Measurements from ENCODE around the gene NFIA. TPM values are rescaled to one million over a fixed set of nuclear protein-coding genes. Genes with fewer than 3 reads are reported as not detected.

NFIA gene
- total RNA-seq, 1 donor from 2014 or later: 16.2 TPM

GRCh38 chr1:61269602-61270001, 187.2 kb downstream of the NFIA start:
- DNase-seq (ENCODE audit: low spot score): no peak
- Mint-ChIP-seq H3K27me3 (ENCODE audit: unreplicated experiment) (peaks cover 1% of the 10 kb centered on the region), H3K36me3 (ENCODE audit: low read depth, unreplicated experiment) (no peaks in the 10 kb centered on the region), H3K9me3 (ENCODE audit: unreplicated experiment) (no peaks in the 10 kb centered on the region), H3K4me1 (ENCODE audit: unreplicated experiment) (peaks cover 31% of the 10 kb centered on the region), H3K4me3 (ENCODE audit: unreplicated experiment) (no peak overlapping the region), H3K27ac (ENCODE audit: unreplicated experiment) (peak overlapping the region; percentile 65)
- no peak for TF ChIP-seq CTCF (IDR thresholded peaks at IDR 0.05; ENCODE audit: unreplicated experiment)

GRCh38 chr1:61270107-61270506, 187.7 kb downstream of the NFIA start:
- Mint-ChIP-seq H3K9me3 (ENCODE audit: unreplicated experiment) (no peaks in the 10 kb centered on the region), H3K4me3 (ENCODE audit: unreplicated experiment) (no peak overlapping the region), H3K36me3 (ENCODE audit: low read depth, unreplicated experiment) (no peaks in the 10 kb centered on the region), H3K4me1 (ENCODE audit: unreplicated experiment) (peaks cover 31% of the 10 kb centered on the region), H3K27ac (ENCODE audit: unreplicated experiment) (peak overlapping the region; percentile 48), H3K27me3 (ENCODE audit: unreplicated experiment) (peaks cover 1% of the 10 kb centered on the region)
- no peak for DNase-seq (ENCODE audit: low spot score)
- no peak for TF ChIP-seq CTCF (IDR thresholded peaks at IDR 0.05; ENCODE audit: unreplicated experiment)

- H3K27me3 Mint-ChIP-seq (ENCODE audit: unreplicated experiment): peaks cover 1% of the 10 kb centered on the region
- no peak for DNase-seq (ENCODE audit: low spot score)
- no peaks in the 10 kb centered on the region for H3K36me3 Mint-ChIP-seq (ENCODE audit: low read depth, unreplicated experiment)
- H3K27ac Mint-ChIP-seq (ENCODE audit: unreplicated experiment): no peak overlapping the region
- no peak overlapping the region for H3K4me3 Mint-ChIP-seq (ENCODE audit: unreplicated experiment)
- H3K9me3 Mint-ChIP-seq (ENCODE audit: unreplicated experiment): no peaks in the 10 kb centered on the region
- peaks cover 31% of the 10 kb centered on the region for H3K4me1 Mint-ChIP-seq (ENCODE audit: unreplicated experiment)
- no peak for TF ChIP-seq CTCF (IDR thresholded peaks at IDR 0.05; ENCODE audit: unreplicated experiment)
Measured at GRCh38 chr1:61270761-61271411, 188.5 kb downstream of the NFIA start.

GRCh38 chr1:61271412-61271789, 189.0 kb downstream of the NFIA start:
- peaks cover 1% of the 10 kb centered on the region for H3K27me3 Mint-ChIP-seq (ENCODE audit: unreplicated experiment)
- no peak for TF ChIP-seq CTCF (IDR thresholded peaks at IDR 0.05; ENCODE audit: unreplicated experiment)
- H3K4me3 Mint-ChIP-seq (ENCODE audit: unreplicated experiment): no peak overlapping the region
- peaks cover 31% of the 10 kb centered on the region for H3K4me1 Mint-ChIP-seq (ENCODE audit: unreplicated experiment)
- H3K27ac Mint-ChIP-seq (ENCODE audit: unreplicated experiment): no peak overlapping the region
- H3K36me3 Mint-ChIP-seq (ENCODE audit: low read depth, unreplicated experiment): no peaks in the 10 kb centered on the region
- DNase-seq (ENCODE audit: low spot score): no peak
- no peaks in the 10 kb centered on the region for H3K9me3 Mint-ChIP-seq (ENCODE audit: unreplicated experiment)

- no peak overlapping the region for H3K4me3 Mint-ChIP-seq (ENCODE audit: unreplicated experiment)
- H3K9me3 Mint-ChIP-seq (ENCODE audit: unreplicated experiment): no peaks in the 10 kb centered on the region
- H3K27ac Mint-ChIP-seq (ENCODE audit: unreplicated experiment): no peak overlapping the region
- no peak for DNase-seq (ENCODE audit: low spot score)
- H3K36me3 Mint-ChIP-seq (ENCODE audit: low read depth, unreplicated experiment): no peaks in the 10 kb centered on the region
- TF ChIP-seq CTCF (IDR thresholded peaks at IDR 0.05; ENCODE audit: unreplicated experiment): no peak
- peaks cover 23% of the 10 kb centered on the region for H3K4me1 Mint-ChIP-seq (ENCODE audit: unreplicated experiment)
- H3K27me3 Mint-ChIP-seq (ENCODE audit: unreplicated experiment): peaks cover 1% of the 10 kb centered on the region
Measured at GRCh38 chr1:61273167-61273705, 190.9 kb downstream of the NFIA start.

Data from endothelial cell (in vitro differentiated cells).